A673 (cell line): ENCODE data around the gene ENTPD6. TPM values are rescaled to one million over a fixed set of nuclear protein-coding genes. Genes with fewer than 3 reads are reported as not detected.
A peak's percentile ranks its signal among the peaks of the same experiment; 100 is the strongest.

Experiments
- BruUV-seq: library from RNA; stranded (reverse); fragments of 400-500 nt; replicated peaks from 2 replicates; lab custom pipeline; 2021; lab: Mats Ljungman, UMichigan
- CTCF ChIA-PET: fragments of 300-600 bp; sonication (Branson Sonifier 250); formaldehyde crosslinking; loops from one replicate; lab custom pipeline; 2022; ENCODE audit warnings: antibody characterized with exemption; lab: Charles Lee
- POLR2A ChIA-PET: fragments of 300-600 bp; sonication (Branson Sonifier 250); formaldehyde crosslinking; loops from one replicate; lab custom pipeline; 2022; ENCODE audit warnings: antibody characterized with exemption; ENCODE audit not compliant: low non-redundant PET; lab: Charles Lee
- DNase-seq: peaks from one replicate; pipeline ENCODE4 v3.0.0-alpha.2; 2015; ENCODE audit warnings: low spot score
- H3K27ac ChIP-seq: fragments of 200-600 bp; sonication (generic); 2 replicates; pipeline ENCODE4 v1.5.1; 2016; ENCODE audit warnings: mixed run types, low read depth, mild to moderate bottlenecking, mixed read lengths, antibody characterized with exemption, low read length; ENCODE audit not compliant: poor library complexity, severe bottlenecking
- H3K27me3 ChIP-seq: fragments of 200-600 bp; sonication (generic); replicated peaks from 2 replicates; pipeline ENCODE4 v1.6.1; 2017; ENCODE audit warnings: mixed run types, low read depth, mild to moderate bottlenecking, mixed read lengths, antibody characterized with exemption, low read length; ENCODE audit not compliant: insufficient read depth, poor library complexity
- H3K36me3 ChIP-seq: fragments of 200-600 bp; sonication (generic); 2 replicates; pipeline ENCODE4 v1.6.1; 2016; ENCODE audit warnings: mixed run types, mild to moderate bottlenecking, mixed read lengths, antibody characterized with exemption, low read length; ENCODE audit not compliant: insufficient read depth, poor library complexity, severe bottlenecking
- H3K4me1 ChIP-seq: fragments of 200-600 bp; sonication (generic); 2 replicates; pipeline ENCODE4 v1.6.1; 2017; ENCODE audit warnings: mixed run types, mild to moderate bottlenecking, mixed read lengths, antibody characterized with exemption, low read length; ENCODE audit not compliant: insufficient read depth, poor library complexity, severe bottlenecking
- H3K4me3 ChIP-seq: fragments of 200-600 bp; sonication (generic); 2 replicates; pipeline ENCODE4 v1.5.1; 2016; ENCODE audit warnings: low read depth, mixed run types, mild to moderate bottlenecking, mixed read lengths, low read length; ENCODE audit not compliant: poor library complexity, severe bottlenecking
- H3K9me3 ChIP-seq: fragments of 200-600 bp; sonication (generic); 2 replicates; pipeline ENCODE4 v1.6.1; 2016; ENCODE audit warnings: mixed run types, low read depth, mild to moderate bottlenecking, mixed read lengths, antibody characterized with exemption, low read length; ENCODE audit not compliant: poor library complexity, severe bottlenecking
- CTCF ChIP-seq: fragments of 300-800, 200-600 bp; sonication (generic); conservative IDR thresholded peaks from 2 replicates; pipeline ENCODE4 v1.5.1; 2017; ENCODE audit warnings: low read depth, mild to moderate bottlenecking, antibody characterized with exemption, low read length, moderate library complexity, mixed read lengths
- EZH2 ChIP-seq: fragments of 200-600 bp; sonication (generic); IDR thresholded peaks from 2 replicates; pipeline ENCODE4 v1.6.1; 2017; ENCODE audit warnings: borderline replicate concordance, low read depth, mild to moderate bottlenecking, mixed read lengths, antibody characterized with exemption, low read length; ENCODE audit not compliant: poor library complexity, severe bottlenecking
- intact Hi-C: fragments of 100-400 bp; cut with micrococcal nuclease; formaldehyde crosslinking; loops from one replicate; pipeline ENCODE4 v1.10.0; 2022; ENCODE audit not compliant: unreplicated experiment
- total RNA-seq: library from RNA; stranded (reverse); gene quantifications from 2 replicates; pipeline ENCODE4 v1.2.3, GENCODE V29; 2021

The ENTPD6 gene
- total RNA-seq, 1 experiment from 2014 or later, result 50.2 TPM

GRCh38 chr20:25246182-25246999 is 50.9 kb downstream of the ENTPD6 start:
- ChIA-PET CTCF (interaction anchor here (1.2 kb wide), 1 partner anchor 23 kb away, joined by 3 read pairs; no protein-coding TSS in a partner anchor), POLR2A (interaction anchor here (0.5 kb wide), 1 partner anchor 15 kb away, joined by 4 read pairs; no protein-coding TSS in a partner anchor)
- intact Hi-C loops, result loop anchor here (5.0 kb wide), 1 partner anchor 169 kb away; no protein-coding TSS in a partner anchor
- peaks cover 9% of the 10 kb centered on the region for H3K4me1 ChIP-seq
- H3K27ac ChIP-seq, result no peak overlapping the region
- no peak for DNase-seq
- no peaks in the 10 kb centered on the region for H3K27me3 ChIP-seq
- H3K36me3 ChIP-seq, result no peaks in the 10 kb centered on the region
- BruUV-seq, result no TSS peak
- no peak for TF ChIP-seq EZH2
- TF ChIP-seq CTCF, result no peak
- H3K4me3 ChIP-seq, result no peak overlapping the region
- no peaks in the 10 kb centered on the region for H3K9me3 ChIP-seq

GRCh38 chr20:25247000-25247517 is 51.5 kb downstream of the ENTPD6 start:
- intact Hi-C loops, result loop anchor here (5.0 kb wide), 1 partner anchor 170 kb away; no protein-coding TSS in a partner anchor
- BruUV-seq, result no TSS peak
- peak; percentile 60 for DNase-seq

More at GRCh38 chr20:25247000-25247517, 51.5 kb downstream of the ENTPD6 start:
- Histone ChIP-seq H3K4me1 (peaks cover 9% of the 10 kb centered on the region), H3K9me3 (no peaks in the 10 kb centered on the region), H3K36me3 (no peaks in the 10 kb centered on the region), H3K27me3 (no peaks in the 10 kb centered on the region), H3K4me3 (peak overlapping the region; percentile 94), H3K27ac (no peak overlapping the region)
- ChIA-PET CTCF (interaction anchor here (1.2 kb wide), 1 partner anchor 24 kb away, joined by 3 read pairs; no protein-coding TSS in a partner anchor), POLR2A (interaction anchor here (0.6 kb wide), 1 partner anchor 1889 kb away, joined by 4 read pairs; no protein-coding TSS in a partner anchor)
- no peak for TF ChIP-seq EZH2
- TF ChIP-seq CTCF, result peak; percentile 68
